ENCODE results near the gene SMARCE1.

- no peak for TF ChIP-seq TARDBP (IDR thresholded peaks at IDR 0.05)
- TF ChIP-seq BHLHE40 (IDR thresholded peaks at IDR 0.05; ENCODE audit: borderline replicate concordance) = no peak
These were observed 37.3 kb downstream of the SMARCE1 start for GRCh38 chr17:40610359-40610758.

Measured in HEK293T (cell line).